GM12878 (cell line): ENCODE data around the gene ITGA2. TPM values are rescaled to one million over a fixed set of nuclear protein-coding genes. Genes with fewer than 3 reads are reported as not detected.

Experiments used
- ATAC-seq: fragments of 200-7000 bp; cut with Tn5 transposase; 3 replicates; pipeline ENCODE4 v1.9.1; 2020; ENCODE audit warnings: mild to moderate bottlenecking, moderate library complexity
- BruUV-seq: library from RNA; stranded (reverse); fragments of 400-500 nt; replicated peaks from 2 replicates; lab custom pipeline; 2021; lab: Mats Ljungman, UMichigan
- CTCF ChIA-PET: fragments of 300-600 bp; sonication (Branson Sonifier 250); formaldehyde crosslinking; extraction: SDS; loops from one replicate; lab custom pipeline; 2021; ENCODE audit warnings: inconsistent platforms; lab: Yijun Ruan, JAX
- POLR2A ChIA-PET: fragments of 350-600 bp; formaldehyde crosslinking; extraction: SDS; loops from one replicate; lab custom pipeline; 2021; ENCODE audit warnings: inconsistent platforms; lab: Charles Lee
- RAD21 ChIA-PET: fragments of 300-600 bp; sonication (Branson Sonifier 250); formaldehyde crosslinking; loops from one replicate; lab custom pipeline; 2023; ENCODE audit warnings: antibody characterized with exemption; ENCODE audit not compliant: unreplicated experiment; lab: Charles Lee
- SMC1A ChIA-PET: fragments of 300-600 bp; sonication (Branson Sonifier 250); formaldehyde crosslinking; loops from one replicate; lab custom pipeline; 2023; ENCODE audit not compliant: unreplicated experiment, uncharacterized antibody; lab: Charles Lee
- DNase-seq: peaks from one replicate; pipeline ENCODE4 v3.0.0-alpha.2; 2011; ENCODE audit warnings: low read depth, low spot score
- FAIRE-seq: peaks from 3 replicates; lab custom pipeline; 2011; peaks lifted over from hg19 to GRCh38; lab: Jason Lieb, UNC
- H2AFZ ChIP-seq: 2 replicates; pipeline ENCODE4 v1.6.0; 2011; ENCODE audit warnings: low read depth, low read length, control low read depth; ENCODE audit not compliant: control insufficient read depth
- H3K27ac ChIP-seq: 2 replicates; pipeline ENCODE4 v1.5.1; 2011; ENCODE audit warnings: control low read depth; ENCODE audit not compliant: control insufficient read depth, insufficient read depth
- H3K27me3 ChIP-seq, 2 experiments: replicated peaks in 1 of 2; 2 replicates each; pipeline versions ENCODE4 v1.6.0 to v1.6.1; 2011; ENCODE audit warnings: low read length in 1 of 2; ENCODE audit not compliant: control insufficient read depth in 2 of 2, insufficient read depth in 2 of 2
- H3K36me3 ChIP-seq, 2 experiments: 2 replicates each; pipeline ENCODE4 v1.5.1; 2011; ENCODE audit warnings: low read length in 1 of 2; ENCODE audit not compliant: control insufficient read depth in 2 of 2, insufficient read depth in 2 of 2
- H3K4me1 ChIP-seq: 2 replicates; pipeline ENCODE4 v1.6.1; 2011; ENCODE audit warnings: mild to moderate bottlenecking, low read length, moderate library complexity, mixed read lengths; ENCODE audit not compliant: control insufficient read depth, insufficient read depth
- H3K4me2 ChIP-seq: 2 replicates; pipeline ENCODE4 v1.6.0; 2011; ENCODE audit warnings: control low read depth; ENCODE audit not compliant: control insufficient read depth, insufficient read depth
- H3K4me3 ChIP-seq: fragments of 200-600 bp; sonication (generic); 2 replicates; pipeline ENCODE4 v1.5.1; 2016
- H3K79me2 ChIP-seq: 2 replicates; pipeline ENCODE4 v1.6.0; 2011; ENCODE audit warnings: low read length; ENCODE audit not compliant: control insufficient read depth, insufficient read depth
- H3K9ac ChIP-seq: 2 replicates; pipeline ENCODE4 v1.8.0; 2011; ENCODE audit warnings: low read length, control low read depth, mixed read lengths; ENCODE audit not compliant: control insufficient read depth, insufficient read depth
- H3K9me3 ChIP-seq: replicated peaks from 3 replicates; pipeline ENCODE4 v1.5.1; 2011; ENCODE audit warnings: mild to moderate bottlenecking, low read length; ENCODE audit not compliant: control insufficient read depth, insufficient read depth
- H4K20me1 ChIP-seq: 2 replicates; pipeline ENCODE4 v1.6.0; 2011; ENCODE audit not compliant: control insufficient read depth, insufficient read depth
- BMI1 ChIP-seq: fragments of 450-650 bp; IDR thresholded peaks from 2 replicates; pipeline ENCODE4 v1.6.1; 2016; ENCODE audit warnings: mild to moderate bottlenecking, moderate library complexity, borderline replicate concordance
- CREM ChIP-seq: IDR thresholded peaks from 2 replicates; pipeline ENCODE4 v1.6.1; 2014; ENCODE audit warnings: antibody characterized with exemption, low read depth
- EGR1 ChIP-seq, 2 experiments: IDR thresholded peaks; 1 replicate in 1 of 2; 2 replicates in 1 of 2; pipeline ENCODE4 v1.6.1; 2011 to 2012; ENCODE audit warnings: low read depth in 2 of 2, low read length in 2 of 2, borderline replicate concordance in 1 of 2, mild to moderate bottlenecking in 1 of 2, moderate library complexity in 1 of 2
- EP300 ChIP-seq, 2 experiments: fragments of 150-350 bp in 1 of 2; IDR thresholded peaks; 2 replicates each; pipeline ENCODE4 v1.6.1; 2011 to 2012; ENCODE audit warnings: low read depth in 2 of 2, low read length in 2 of 2, borderline replicate concordance in 1 of 2, improper control_type of control experiment in 1 of 2, inconsistent platforms in 1 of 2; ENCODE audit not compliant: control insufficient read depth in 1 of 2
- ETV6 ChIP-seq, 2 experiments: fragments of 450-650 bp in 1 of 2; IDR thresholded peaks in 1 of 2; conservative IDR thresholded peaks in 1 of 2; 2 replicates each; pipeline ENCODE4 v1.6.1; 2014; ENCODE audit warnings: antibody characterized with exemption in 1 of 2, borderline replicate concordance in 1 of 2, low read depth in 1 of 2, mild to moderate bottlenecking in 1 of 2, moderate library complexity in 1 of 2
- IKZF1 ChIP-seq: fragments of 450-650 bp; conservative IDR thresholded peaks from 2 replicates; pipeline ENCODE4 v1.6.1; 2017; ENCODE audit warnings: antibody characterized with exemption, mild to moderate bottlenecking
- KDM1A ChIP-seq: fragments of 200-600 bp; sonication (generic); IDR thresholded peaks from 2 replicates; pipeline ENCODE4 v1.6.1; 2016; ENCODE audit warnings: borderline replicate concordance
- POLR2AphosphoS5 ChIP-seq: IDR thresholded peaks from 2 replicates; pipeline ENCODE4 v1.6.1; 2011; ENCODE audit warnings: mild to moderate bottlenecking, low read length, inconsistent platforms
- SIX5 ChIP-seq: IDR thresholded peaks from 2 replicates; pipeline ENCODE4 v1.6.1; 2011; ENCODE audit warnings: mild to moderate bottlenecking, low read depth, low read length, moderate library complexity; ENCODE audit not compliant: severe bottlenecking
- SPI1 ChIP-seq: IDR thresholded peaks from 2 replicates; pipeline ENCODE4 v1.6.1; 2011; ENCODE audit warnings: low read depth, mild to moderate bottlenecking, low read length, moderate library complexity, borderline replicate concordance; ENCODE audit not compliant: insufficient read depth
- STAT1 ChIP-seq: fragments of 450-650 bp; conservative IDR thresholded peaks from 2 replicates; pipeline ENCODE4 v1.6.1; 2014; ENCODE audit warnings: antibody characterized with exemption, mild to moderate bottlenecking
- TAF1 ChIP-seq: IDR thresholded peaks from 2 replicates; pipeline ENCODE4 v1.6.1; 2011; ENCODE audit warnings: mild to moderate bottlenecking, low read depth, low read length, borderline replicate concordance
- WGBS: methylation state at CpG from one replicate; pipeline ENCODE4 v1.1.6; 2016; ENCODE audit warnings: low lambda C conversion rate; ENCODE audit not compliant: insufficient replicate concordance, insufficient coverage; ENCODE audit errors: missing lambda C conversion rate; 5-methylcytosine and 5-hydroxymethylcytosine counted together
- in situ Hi-C: fragments of 300-500 bp; cut with MboI; formaldehyde crosslinking; loops from 9 replicates; pipeline ENCODE4 v1.14.3; 2018; ENCODE audit warnings: mixed read lengths
- intact Hi-C: fragments of 100-400 bp; cut with micrococcal nuclease; formaldehyde crosslinking; loops from one replicate; pipeline ENCODE4 v1.14.2; 2022; ENCODE audit not compliant: unreplicated experiment
- polyA plus RNA-seq, 11 experiments: library from polyadenylated mRNA; depleted of rRNA in 4 of 11; unstranded in 6 of 11; stranded (reverse) in 5 of 11; fragments of >200 nt; fragmentation: Nextera tagmentation in 4 of 11; fragmentation: Illumina TruSeq in 1 of 11; extraction: Ambion mirVana in 4 of 11; extraction: Trizol in 1 of 11; gene quantifications; 1 replicate in 1 of 11; 2 replicates in 10 of 11; pipeline versions ENCODE4 v1.2.1 to v1.2.3, GENCODE V29; 2011 to 2016; ENCODE audit warnings: inconsistent platforms in 2 of 11, missing spikeins in 2 of 11, low read depth in 1 of 11
- total RNA-seq, 4 experiments: library from RNA; depleted of rRNA in 3 of 4; stranded (reverse); fragments of >200 nt in 3 of 4; fragmentation: Illumina TruSeq in 1 of 4; extraction: Trizol in 1 of 4; gene quantifications; 2 replicates each; pipeline versions ENCODE4 v1.2.1 to v1.2.3, GENCODE V29; 2013 to 2021
- TF ChIP-seq, protein P1 (sequence below): IDR thresholded peaks from 2 replicates; pipeline ENCODE4 v1.6.1; 2012; ENCODE audit warnings: low read depth, low read length, improper control_type of control experiment
- TF ChIP-seq, protein P2 (sequence below): IDR thresholded peaks from 2 replicates; pipeline ENCODE4 v1.6.1; 2012; ENCODE audit warnings: improper control_type of control experiment, low read depth, low read length; ENCODE audit not compliant: insufficient replicate concordance
- TF ChIP-seq, protein P3 (sequence below): fragments of 450-650 bp; IDR thresholded peaks from 2 replicates; pipeline ENCODE4 v1.6.1; 2017; ENCODE audit warnings: mild to moderate bottlenecking

The ITGA2 gene
- total and polyA plus RNA-seq, 10 of the 15 experiments (the other 5 are each of a cell fraction or from before 2014, with no cell fraction given): under 0.01 to 0.13 (median 0.03) TPM; not detected in 6

DNA sequence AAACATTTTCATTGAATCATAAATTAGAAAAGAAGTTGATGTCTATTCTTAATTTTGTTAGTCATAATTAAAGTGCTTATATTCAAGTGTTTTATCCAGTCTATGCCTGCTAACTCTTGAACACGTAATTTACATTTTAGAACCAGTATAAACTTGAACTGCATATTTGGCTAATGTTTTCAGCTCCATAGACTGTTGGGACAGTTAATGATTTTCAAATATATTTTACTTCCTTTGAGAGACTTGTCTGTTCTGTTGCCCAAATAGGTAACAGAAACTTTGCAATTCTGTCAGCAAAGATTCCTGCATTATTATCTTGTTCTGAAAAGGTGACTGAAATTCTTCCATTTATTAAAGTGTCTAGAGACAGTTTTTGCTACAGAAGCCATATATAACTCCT lies 7.8 kb downstream of the ITGA2 start:
- no peak overlapping the region for H3K27ac ChIP-seq
- no peak overlapping the region for H3K9ac ChIP-seq
- no TSS peak for BruUV-seq
- no peak overlapping the region for H2AFZ ChIP-seq
- ChIA-PET SMC1A (no interaction called here), RAD21 (interaction anchor here (2.3 kb wide), 1 partner anchor 48 kb away, joined by 5 read pairs; no protein-coding TSS in a partner anchor), POLR2A (no interaction called here), CTCF (no interaction called here)
- H3K4me3 ChIP-seq: no peak overlapping the region
- no peaks in the 10 kb centered on the region for H3K79me2 ChIP-seq
- TF ChIP-seq, protein P1, sequence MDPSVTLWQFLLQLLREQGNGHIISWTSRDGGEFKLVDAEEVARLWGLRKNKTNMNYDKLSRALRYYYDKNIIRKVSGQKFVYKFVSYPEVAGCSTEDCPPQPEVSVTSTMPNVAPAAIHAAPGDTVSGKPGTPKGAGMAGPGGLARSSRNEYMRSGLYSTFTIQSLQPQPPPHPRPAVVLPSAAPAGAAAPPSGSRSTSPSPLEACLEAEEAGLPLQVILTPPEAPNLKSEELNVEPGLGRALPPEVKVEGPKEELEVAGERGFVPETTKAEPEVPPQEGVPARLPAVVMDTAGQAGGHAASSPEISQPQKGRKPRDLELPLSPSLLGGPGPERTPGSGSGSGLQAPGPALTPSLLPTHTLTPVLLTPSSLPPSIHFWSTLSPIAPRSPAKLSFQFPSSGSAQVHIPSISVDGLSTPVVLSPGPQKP: no peak
- no peak for TF ChIP-seq IKZF1
- TF ChIP-seq TAF1: no peak
- TF ChIP-seq ETV6 (conservative IDR thresholded peaks at IDR 0.05 in 1 of 2, IDR thresholded peaks at IDR 0.05 in 1 of 2; ENCODE audit: borderline replicate concordance in 1 of 2, low read depth in 1 of 2): no peak
- no peak for TF ChIP-seq EGR1 (IDR thresholded peaks at IDR 0.05; ENCODE audit: borderline replicate concordance in 1 of 2, low read depth in 2 of 2, low read length in 2 of 2)
- TF ChIP-seq, protein P2, sequence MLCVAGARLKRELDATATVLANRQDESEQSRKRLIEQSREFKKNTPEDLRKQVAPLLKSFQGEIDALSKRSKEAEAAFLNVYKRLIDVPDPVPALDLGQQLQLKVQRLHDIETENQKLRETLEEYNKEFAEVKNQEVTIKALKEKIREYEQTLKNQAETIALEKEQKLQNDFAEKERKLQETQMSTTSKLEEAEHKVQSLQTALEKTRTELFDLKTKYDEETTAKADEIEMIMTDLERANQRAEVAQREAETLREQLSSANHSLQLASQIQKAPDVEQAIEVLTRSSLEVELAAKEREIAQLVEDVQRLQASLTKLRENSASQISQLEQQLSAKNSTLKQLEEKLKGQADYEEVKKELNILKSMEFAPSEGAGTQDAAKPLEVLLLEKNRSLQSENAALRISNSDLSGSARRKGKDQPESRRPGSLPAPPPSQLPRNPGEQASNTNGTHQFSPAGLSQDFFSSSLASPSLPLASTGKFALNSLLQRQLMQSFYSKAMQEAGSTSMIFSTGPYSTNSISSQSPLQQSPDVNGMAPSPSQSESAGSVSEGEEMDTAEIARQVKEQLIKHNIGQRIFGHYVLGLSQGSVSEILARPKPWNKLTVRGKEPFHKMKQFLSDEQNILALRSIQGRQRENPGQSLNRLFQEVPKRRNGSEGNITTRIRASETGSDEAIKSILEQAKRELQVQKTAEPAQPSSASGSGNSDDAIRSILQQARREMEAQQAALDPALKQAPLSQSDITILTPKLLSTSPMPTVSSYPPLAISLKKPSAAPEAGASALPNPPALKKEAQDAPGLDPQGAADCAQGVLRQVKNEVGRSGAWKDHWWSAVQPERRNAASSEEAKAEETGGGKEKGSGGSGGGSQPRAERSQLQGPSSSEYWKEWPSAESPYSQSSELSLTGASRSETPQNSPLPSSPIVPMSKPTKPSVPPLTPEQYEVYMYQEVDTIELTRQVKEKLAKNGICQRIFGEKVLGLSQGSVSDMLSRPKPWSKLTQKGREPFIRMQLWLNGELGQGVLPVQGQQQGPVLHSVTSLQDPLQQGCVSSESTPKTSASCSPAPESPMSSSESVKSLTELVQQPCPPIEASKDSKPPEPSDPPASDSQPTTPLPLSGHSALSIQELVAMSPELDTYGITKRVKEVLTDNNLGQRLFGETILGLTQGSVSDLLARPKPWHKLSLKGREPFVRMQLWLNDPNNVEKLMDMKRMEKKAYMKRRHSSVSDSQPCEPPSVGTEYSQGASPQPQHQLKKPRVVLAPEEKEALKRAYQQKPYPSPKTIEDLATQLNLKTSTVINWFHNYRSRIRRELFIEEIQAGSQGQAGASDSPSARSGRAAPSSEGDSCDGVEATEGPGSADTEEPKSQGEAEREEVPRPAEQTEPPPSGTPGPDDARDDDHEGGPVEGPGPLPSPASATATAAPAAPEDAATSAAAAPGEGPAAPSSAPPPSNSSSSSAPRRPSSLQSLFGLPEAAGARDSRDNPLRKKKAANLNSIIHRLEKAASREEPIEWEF: no peak
- TF ChIP-seq CREM: no peak
- no peak for TF ChIP-seq SPI1
- no peak for TF ChIP-seq BMI1
- TF ChIP-seq KDM1A: no peak
- TF ChIP-seq STAT1: no peak
- no peak for TF ChIP-seq SIX5
- TF ChIP-seq EP300 (IDR thresholded peaks at IDR 0.05; ENCODE audit: borderline replicate concordance in 1 of 2, control insufficient read depth in 1 of 2, low read depth in 2 of 2, low read length in 2 of 2): no peak
- no peak for TF ChIP-seq POLR2AphosphoS5
- TF ChIP-seq, protein P3, sequence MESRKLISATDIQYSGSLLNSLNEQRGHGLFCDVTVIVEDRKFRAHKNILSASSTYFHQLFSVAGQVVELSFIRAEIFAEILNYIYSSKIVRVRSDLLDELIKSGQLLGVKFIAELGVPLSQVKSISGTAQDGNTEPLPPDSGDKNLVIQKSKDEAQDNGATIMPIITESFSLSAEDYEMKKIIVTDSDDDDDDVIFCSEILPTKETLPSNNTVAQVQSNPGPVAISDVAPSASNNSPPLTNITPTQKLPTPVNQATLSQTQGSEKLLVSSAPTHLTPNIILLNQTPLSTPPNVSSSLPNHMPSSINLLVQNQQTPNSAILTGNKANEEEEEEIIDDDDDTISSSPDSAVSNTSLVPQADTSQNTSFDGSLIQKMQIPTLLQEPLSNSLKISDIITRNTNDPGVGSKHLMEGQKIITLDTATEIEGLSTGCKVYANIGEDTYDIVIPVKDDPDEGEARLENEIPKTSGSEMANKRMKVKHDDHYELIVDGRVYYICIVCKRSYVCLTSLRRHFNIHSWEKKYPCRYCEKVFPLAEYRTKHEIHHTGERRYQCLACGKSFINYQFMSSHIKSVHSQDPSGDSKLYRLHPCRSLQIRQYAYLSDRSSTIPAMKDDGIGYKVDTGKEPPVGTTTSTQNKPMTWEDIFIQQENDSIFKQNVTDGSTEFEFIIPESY: no peak
- H3K4me1 ChIP-seq: no peaks in the 10 kb centered on the region
- H3K9me3 ChIP-seq: no peaks in the 10 kb centered on the region
- DNase-seq (no peak), ATAC-seq (no peak), FAIRE-seq (no peak)
- H3K36me3 ChIP-seq: no peaks in the 10 kb centered on the region
- in situ Hi-C loops: no loop called here
- no peaks in the 10 kb centered on the region for H4K20me1 ChIP-seq
- intact Hi-C loops: no loop called here
- no peak overlapping the region for H3K4me2 ChIP-seq
- WGBS: 16% methylated on average over 1 of the region's 1 CpG
- peaks cover 0 to 3% of the 10 kb centered on the region in 2 experiments; a peak in 1 of 4 replicates for H3K27me3 ChIP-seq
